H1 (cell line): ENCODE results near the gene OTUB1. TPM values are rescaled to one million over a fixed set of nuclear protein-coding genes. Genes with fewer than 3 reads are reported as not detected.

Experiments used
- CTCF ChIA-PET: fragments of 300-600 bp; sonication (Branson Sonifier 250); formaldehyde crosslinking; loops from one replicate; lab custom pipeline; 2021; ENCODE audit not compliant: partially characterized antibody; lab: Charles Lee
- POLR2A ChIA-PET: fragments of 300-600 bp; sonication (Branson Sonifier 250); formaldehyde crosslinking; loops from one replicate; lab custom pipeline; 2021; ENCODE audit warnings: inconsistent platforms; ENCODE audit not compliant: partially characterized antibody; lab: Charles Lee
- DNase-seq, 2 experiments: peaks; one replicate each; pipeline versions ENCODE4 v3.0.0 to v3.0.0-alpha.2; 2010 to 2022; ENCODE audit warnings: low spot score in 2 of 2, low read depth in 1 of 2, mixed read lengths in 1 of 2
- FAIRE-seq: peaks from 2 replicates; lab custom pipeline; 2011; peaks lifted over from hg19 to GRCh38; lab: Jason Lieb, UNC
- H2AFZ ChIP-seq: 2 replicates; pipeline ENCODE4 v1.8.1; 2012; ENCODE audit warnings: low read length, inconsistent platforms
- H2AK5ac ChIP-seq: 2 replicates; pipeline ENCODE4 v1.6.1; 2013; ENCODE audit warnings: low read depth, low read length
- H2BK120ac ChIP-seq: replicated peaks from 2 replicates; pipeline ENCODE3; 2013; ENCODE audit warnings: low read depth, low read length, inconsistent platforms
- H2BK12ac ChIP-seq: 2 replicates; pipeline ENCODE4 v1.6.1; 2013; ENCODE audit warnings: low read depth, low read length
- H2BK15ac ChIP-seq: 2 replicates; pipeline ENCODE4 v1.6.1; 2013; ENCODE audit warnings: low read length
- H2BK20ac ChIP-seq: 2 replicates; pipeline ENCODE4 v1.6.1; 2013; ENCODE audit warnings: low read length
- H2BK5ac ChIP-seq: 2 replicates; pipeline ENCODE4 v1.6.1; 2013; ENCODE audit warnings: low read depth, low read length
- H3K14ac ChIP-seq: 2 replicates; pipeline ENCODE4 v1.6.1; 2013; ENCODE audit warnings: inconsistent platforms; ENCODE audit not compliant: insufficient read length
- H3K18ac ChIP-seq: 2 replicates; pipeline ENCODE4 v1.6.1; 2013; ENCODE audit warnings: low read length; ENCODE audit errors: extremely low read depth
- H3K23ac ChIP-seq: 2 replicates; pipeline ENCODE4 v1.6.1; 2013; ENCODE audit warnings: inconsistent platforms; ENCODE audit not compliant: insufficient read length
- H3K23me2 ChIP-seq: 2 replicates; pipeline ENCODE4 v1.6.1; 2013; ENCODE audit warnings: low read depth, low read length
- H3K27ac ChIP-seq: 2 replicates; pipeline ENCODE4 v1.6.1; 2011; ENCODE audit warnings: low read depth, low read length, inconsistent platforms
- H3K27me3 ChIP-seq, 4 experiments: replicated peaks in 1 of 4; 1 replicate in 1 of 4; 2 replicates in 3 of 4; pipeline versions ENCODE4 v1.6.1 to v1.8.1; 2011 to 2013; ENCODE audit warnings: low read length in 3 of 4, mild to moderate bottlenecking in 3 of 4, inconsistent platforms in 2 of 4, mixed read lengths in 2 of 4, moderate library complexity in 1 of 4; ENCODE audit not compliant: control insufficient read depth in 3 of 4, insufficient read depth in 3 of 4; ENCODE audit errors: extremely low read depth in 1 of 4
- H3K36me3 ChIP-seq, 4 experiments: 2 replicates each; pipeline versions ENCODE4 v1.6.1 to v1.8.1; 2011 to 2013; ENCODE audit warnings: mild to moderate bottlenecking in 4 of 4, low read length in 3 of 4, moderate library complexity in 2 of 4, control low read depth in 1 of 4, inconsistent platforms in 1 of 4; ENCODE audit not compliant: insufficient read depth in 4 of 4, control insufficient read depth in 2 of 4
- H3K4ac ChIP-seq: replicated peaks from 2 replicates; pipeline ENCODE3; 2013; ENCODE audit warnings: low read length, low read depth, mixed read lengths, inconsistent platforms; ENCODE audit not compliant: insufficient read length
- H3K4me1 ChIP-seq, 4 experiments: replicated peaks in 1 of 4; 1 replicate in 1 of 4; 2 replicates in 3 of 4; pipeline versions ENCODE4 v1.6.1 to v1.8.1; 2011 to 2013; ENCODE audit warnings: low read length in 3 of 4, inconsistent platforms in 2 of 4, mixed read lengths in 1 of 4; ENCODE audit not compliant: insufficient read depth in 4 of 4, control insufficient read depth in 3 of 4
- H3K4me2 ChIP-seq, 2 experiments: 2 replicates each; pipeline versions ENCODE4 v1.6.1 to v1.8.1; 2011 to 2013; ENCODE audit warnings: low read depth in 2 of 2, low read length in 2 of 2, control low read depth in 1 of 2, inconsistent platforms in 1 of 2, mild to moderate bottlenecking in 1 of 2; ENCODE audit not compliant: insufficient read depth in 1 of 2
- H3K4me3 ChIP-seq, 4 experiments: fragments of 200-600, 300-600 bp in 1 of 4; sonication (generic), shearing (Covaris generic), sonication (Bioruptor Twin) in 1 of 4; 2 replicates each; pipeline versions ENCODE4 v1.5.1 to v1.8.1; 2011 to 2016; ENCODE audit warnings: low read length in 4 of 4, low read depth in 3 of 4, control low read depth in 2 of 4, inconsistent platforms in 2 of 4, mild to moderate bottlenecking in 2 of 4, mixed read lengths in 1 of 4, moderate library complexity in 1 of 4; ENCODE audit not compliant: insufficient read depth in 2 of 4; ENCODE audit errors: extremely low read depth in 1 of 4
- H3K56ac ChIP-seq: replicated peaks from 2 replicates; pipeline ENCODE3; 2013; ENCODE audit warnings: low read depth, mild to moderate bottlenecking, mixed read lengths, low read length, inconsistent platforms; ENCODE audit not compliant: insufficient read length
- H3K79me1 ChIP-seq: 2 replicates; pipeline ENCODE4 v1.6.1; 2013; ENCODE audit warnings: low read depth, low read length, control low read depth
- H3K79me2 ChIP-seq, 2 experiments: 2 replicates each; pipeline versions ENCODE4 v1.6.1 to v1.8.1; 2012 to 2013; ENCODE audit warnings: low read length in 2 of 2, mild to moderate bottlenecking in 2 of 2, inconsistent platforms in 1 of 2; ENCODE audit not compliant: insufficient read depth in 2 of 2, control insufficient read depth in 1 of 2
- H3K9ac ChIP-seq, 4 experiments: replicated peaks in 1 of 4; 1 replicate in 1 of 4; 2 replicates in 3 of 4; pipeline versions ENCODE4 v1.6.1 to v1.8.1; 2011 to 2013; ENCODE audit warnings: low read depth in 3 of 4, low read length in 3 of 4, control low read depth in 2 of 4, mild to moderate bottlenecking in 2 of 4, moderate library complexity in 2 of 4, inconsistent platforms in 1 of 4; ENCODE audit errors: extremely low read depth in 1 of 4
- H3K9me3 ChIP-seq, 2 experiments: 2 replicates each; pipeline versions ENCODE4 v1.6.1 to v1.8.1; 2012 to 2013; ENCODE audit warnings: mild to moderate bottlenecking in 2 of 2, moderate library complexity in 2 of 2, control low read depth in 1 of 2, inconsistent platforms in 1 of 2, low read depth in 1 of 2, low read length in 1 of 2, mixed read lengths in 1 of 2; ENCODE audit not compliant: insufficient read depth in 2 of 2
- H4K20me1 ChIP-seq, 2 experiments: replicated peaks in 1 of 2; 2 replicates each; pipeline versions ENCODE3 to v1.8.1; 2011 to 2013; ENCODE audit warnings: inconsistent platforms in 2 of 2, low read length in 2 of 2, mild to moderate bottlenecking in 1 of 2; ENCODE audit not compliant: insufficient read depth in 2 of 2, control insufficient read depth in 1 of 2
- H4K5ac ChIP-seq: 2 replicates; pipeline ENCODE4 v1.6.1; 2013; ENCODE audit warnings: low read length, low read depth, mixed read lengths, inconsistent platforms; ENCODE audit not compliant: insufficient read length
- H4K8ac ChIP-seq: 2 replicates; pipeline ENCODE4 v1.8.0; 2013; ENCODE audit warnings: mild to moderate bottlenecking, moderate library complexity, low read length, inconsistent platforms; ENCODE audit not compliant: insufficient read depth; ENCODE audit errors: extremely low read depth
- H4K91ac ChIP-seq: replicated peaks from 2 replicates; pipeline ENCODE3; 2013; ENCODE audit warnings: low read length, mixed read lengths, inconsistent platforms; ENCODE audit not compliant: insufficient read length
- WGBS, 2 experiments: shearing (Covaris generic) in 1 of 2; methylation state at CpG; one replicate each; pipeline versions ENCODE4 v1.1.6 to v1.1.7; 2013 to 2015; ENCODE audit warnings: low lambda C conversion rate in 2 of 2, mixed read lengths in 2 of 2, inconsistent platforms in 1 of 2, low coverage in 1 of 2, missing lambda C conversion rate in 1 of 2; ENCODE audit not compliant: insufficient replicate concordance in 2 of 2, insufficient coverage in 1 of 2, insufficient read length in 1 of 2; ENCODE audit errors: extremely low coverage in 1 of 2, missing lambda C conversion rate in 1 of 2; 5-methylcytosine and 5-hydroxymethylcytosine counted together
- polyA plus RNA-seq, 7 experiments: library from polyadenylated mRNA; depleted of rRNA in 3 of 7; stranded (reverse) in 5 of 7; unstranded in 2 of 7; fragments of >200 nt in 5 of 7; fragments of 200-250 nt in 2 of 7; gene quantifications; 1 replicate in 5 of 7; 2 replicates in 1 of 7; 4 replicates in 1 of 7; pipeline versions ENCODE4 v1.2.1 to v1.2.3, GENCODE V29; 2011 to 2013; ENCODE audit warnings: missing spikeins in 2 of 7, mixed read lengths in 2 of 7
- total RNA-seq: library from RNA; stranded (reverse); fragmentation: NEBNext Ultra II Directional; extraction: Animal tissue kit (Norgen Biotek cat#: 25700); gene quantifications from 2 replicates; pipeline ENCODE4 v1.2.1, GENCODE V29; 2021

The OTUB1 gene
- total and polyA plus RNA-seq, 2 of the 8 experiments (the other 6 are each of a cell fraction or from before 2014, with no cell fraction given), result 110 to 274 TPM

DNA sequence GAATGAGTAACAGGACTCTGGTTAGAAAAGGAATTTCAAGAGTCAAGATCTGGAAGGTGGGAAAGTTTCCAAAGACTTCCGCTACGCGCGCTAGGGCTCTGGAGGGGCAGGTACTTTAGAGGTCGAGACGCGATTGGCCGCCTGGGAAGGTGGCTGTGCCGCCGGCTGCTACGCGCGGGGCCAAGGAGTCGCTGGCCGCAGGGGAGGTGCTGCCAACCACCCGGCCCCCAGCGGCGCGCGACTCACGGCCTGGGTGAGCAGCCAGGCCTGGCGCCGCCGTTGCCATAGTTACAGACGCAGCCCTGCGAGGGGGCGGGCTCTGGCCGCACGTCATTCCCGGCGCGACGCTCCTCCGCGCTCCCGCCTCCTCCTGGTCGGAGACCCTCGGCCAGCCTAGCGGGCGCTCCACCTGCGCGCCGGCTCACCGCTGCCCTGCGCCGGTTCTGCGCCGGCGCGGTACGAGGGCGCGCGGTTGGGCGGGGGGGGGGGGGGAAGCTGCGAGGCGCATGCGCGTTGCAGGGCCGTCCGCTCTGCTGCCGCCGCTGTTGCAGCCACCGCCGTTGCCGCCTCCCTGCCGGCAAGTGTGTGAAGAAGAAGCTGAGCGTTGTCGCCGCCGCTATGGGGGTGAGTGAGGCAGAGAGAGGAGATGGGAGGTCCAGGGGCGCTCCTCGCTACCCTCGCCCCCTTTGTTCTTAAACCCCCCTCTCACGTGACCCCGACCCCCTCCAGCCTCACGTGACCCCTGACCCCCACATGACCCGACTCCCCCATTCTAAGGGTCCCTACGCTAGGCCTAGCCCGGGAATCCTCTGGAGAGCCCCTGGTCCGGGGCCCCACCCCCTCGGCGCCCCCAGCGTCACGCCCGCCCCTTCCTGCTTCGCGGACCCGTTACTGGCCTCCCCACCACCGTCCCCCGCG is 47.5 kb upstream of the OTUB1 start, which contains the start of gene NAA40:
Gene NAA40, plus strand, starts transcription at position 524 of the 918 bp plus-strand sequence. Its CDS starts 95 bp downstream, at position 619.
- H3K23me2 ChIP-seq, result peaks cover 12% of the 10 kb centered on the region
- DNase-seq (peak; percentile 94 to 96), FAIRE-seq (no peak)
- H3K4me2 ChIP-seq, result peak within 1 kb of the TSS; percentile 80 to 94
- peaks cover 4 to 42% of the 10 kb centered on the region in 2 experiments for H3K79me2 ChIP-seq
- peaks cover 3% of the 10 kb centered on the region; the same call in 1 of the 2 replicates for H3K79me1 ChIP-seq
- H3K27ac ChIP-seq, result peak within 1 kb of the TSS; percentile 97
- ChIA-PET POLR2A (interaction anchor here (0.7 to 11.5 kb wide), 4 partner anchors 11 to 101 kb away, joined by 3 to 173 read pairs (median 3); partner anchors contain the start of gene RCOR2), CTCF (interaction anchor here (1.0 to 7.1 kb wide), 3 partner anchors 17 to 24 kb away, joined by 5 to 129 read pairs (median 39); partner anchors contain the start of gene RCOR2)
- no peaks in the 10 kb centered on the region for H3K9me3 ChIP-seq
- peak within 1 kb of the TSS; percentile 90 for H2BK120ac ChIP-seq
- H4K5ac ChIP-seq, result peak within 1 kb of the TSS; percentile 100
- H2AFZ ChIP-seq, result peak within 1 kb of the TSS; percentile 83
- H3K4me1 ChIP-seq, result no peaks in the 10 kb centered on the region; a peak in 1 of 7 replicates
- H3K36me3 ChIP-seq, result peaks cover 0 to 3% (median 2%) of the 10 kb centered on the region in 4 experiments; a peak in 4 of 8 replicates
- 2% methylated on average over 46 of the region's 92 CpGs; no CpG with 5 or more reads in 1 of the 2 experiments for WGBS, 2 experiments
- H2BK15ac ChIP-seq, result peak within 1 kb of the TSS; percentile 99; the same call in 1 of the 2 replicates
- no peaks in the 10 kb centered on the region for H3K27me3 ChIP-seq
- peak within 1 kb of the TSS; percentile 99 for H4K91ac ChIP-seq
- peak within 1 kb of the TSS; percentile 59 to 96 (median 84) for H3K9ac ChIP-seq
- H4K20me1 ChIP-seq, result peaks cover 4 to 7% of the 10 kb centered on the region in 2 experiments
- H2BK5ac ChIP-seq, result peak within 1 kb of the TSS; percentile 99
- H3K14ac ChIP-seq, result no peak within 1 kb of the TSS
- peak within 1 kb of the TSS; percentile 65 to 99 (median 76) for H3K4me3 ChIP-seq
- peak within 1 kb of the TSS; percentile 100 for H3K18ac ChIP-seq
- H3K4ac ChIP-seq, result peak within 1 kb of the TSS; percentile 97
- no peak within 1 kb of the TSS for H2AK5ac ChIP-seq
- 0 out of 2 replicates have a peak within 1 kb of the TSS, but pooled peaks have one; percentile 61 for H2BK20ac ChIP-seq
- no peak within 1 kb of the TSS for H3K23ac ChIP-seq
- peak within 1 kb of the TSS; percentile 89 for H3K56ac ChIP-seq
- no peak within 1 kb of the TSS; the same call in 1 of the 2 replicates for H2BK12ac ChIP-seq
- H4K8ac ChIP-seq, result peak within 1 kb of the TSS; percentile 99
